Mucosa of rectum (tissue), 2 donors: ENCODE data around the gene FRMD5.

Experiments used
- H3K27ac ChIP-seq, 2 donors: one replicate each; pipeline ENCODE4 v1.7.0; 2013; ENCODE audit warnings: inconsistent platforms in 2 of 2, low read depth in 2 of 2, low read length in 2 of 2
- H3K27me3 ChIP-seq, 2 donors: one replicate each; pipeline ENCODE4 v1.7.0; 2013; ENCODE audit warnings: low read length in 2 of 2; ENCODE audit not compliant: control insufficient read depth in 2 of 2, insufficient read depth in 2 of 2
- H3K36me3 ChIP-seq, 2 donors: one replicate each; pipeline ENCODE4 v1.7.0; 2013; ENCODE audit warnings: low read length in 2 of 2; ENCODE audit not compliant: control insufficient read depth in 2 of 2, insufficient read depth in 2 of 2
- H3K4me1 ChIP-seq, 2 donors: one replicate each; pipeline ENCODE4 v1.7.0; 2013; ENCODE audit warnings: low read length in 2 of 2, mild to moderate bottlenecking in 1 of 2; ENCODE audit not compliant: control insufficient read depth in 2 of 2, insufficient read depth in 2 of 2
- H3K4me3 ChIP-seq, 2 donors: one replicate each; pipeline ENCODE4 v1.7.0; 2013; ENCODE audit warnings: low read length in 2 of 2
- H3K9ac ChIP-seq, 2 donors: one replicate each; pipeline ENCODE4 v1.7.0; 2013; ENCODE audit warnings: low read length in 2 of 2, low read depth in 1 of 2, mild to moderate bottlenecking in 1 of 2
- H3K9me3 ChIP-seq, 2 donors: one replicate each; pipeline ENCODE4 v1.7.0; 2013; ENCODE audit warnings: low read length in 2 of 2; ENCODE audit not compliant: control insufficient read depth in 2 of 2
- donor health status: healthy.
- donor health status: Normal muscosa, but diverticular disease.

FRMD5 gene

DNA sequence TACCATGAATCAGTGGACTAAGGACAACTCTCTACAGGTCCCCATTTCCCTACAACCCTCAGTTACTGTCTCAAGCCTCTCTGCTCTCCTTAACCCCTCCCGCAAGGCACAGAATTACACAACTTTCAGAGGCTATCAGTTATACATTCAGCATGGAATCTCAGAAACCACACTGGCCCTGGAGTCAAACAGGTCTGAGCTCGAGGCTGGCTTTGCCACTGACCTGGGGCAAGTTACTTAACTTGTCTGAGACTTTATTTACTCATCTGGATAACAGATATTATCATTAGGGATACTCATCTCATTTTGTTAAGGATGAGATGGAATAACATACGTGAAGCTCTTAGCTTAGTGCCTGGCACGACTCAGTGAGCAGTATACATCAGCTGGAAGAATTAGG is 273.1 kb downstream of the FRMD5 start:
- Histone ChIP-seq H3K9me3 (no peaks in the 10 kb centered on the region), H3K9ac (no peak overlapping the region), H3K36me3 (no peaks in the 10 kb centered on the region), H3K4me1 (no peaks in the 10 kb centered on the region), H3K27me3 (no peaks in the 10 kb centered on the region), H3K4me3 (no peak overlapping the region), H3K27ac (no peak overlapping the region)

DNA sequence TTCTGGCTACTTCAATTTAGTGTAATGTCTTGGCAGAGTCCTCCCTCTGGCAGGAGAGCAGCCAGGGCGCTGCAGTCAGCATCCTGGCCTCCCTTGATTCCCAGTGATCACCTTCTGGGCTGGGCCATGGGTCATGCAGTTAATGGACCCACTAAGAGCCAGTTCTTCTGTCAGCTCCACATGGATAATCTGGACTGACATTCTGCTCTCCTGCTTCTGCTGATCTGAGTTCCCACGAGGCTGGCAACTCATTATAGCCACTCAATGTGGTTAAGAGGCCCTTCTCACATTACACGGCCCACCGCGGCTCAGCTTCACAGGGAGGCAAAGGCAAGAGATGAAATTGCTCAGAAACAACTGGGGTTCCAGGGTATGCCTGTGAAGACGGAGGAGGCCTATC is 274.3 kb downstream of the FRMD5 start:
- H3K27me3 ChIP-seq, result no peaks in the 10 kb centered on the region
- no peaks in the 10 kb centered on the region for H3K9me3 ChIP-seq
- no peak overlapping the region for H3K27ac ChIP-seq
- no peak overlapping the region for H3K4me3 ChIP-seq
- no peak overlapping the region for H3K9ac ChIP-seq
- H3K36me3 ChIP-seq, result no peaks in the 10 kb centered on the region
- H3K4me1 ChIP-seq, result no peaks in the 10 kb centered on the region

DNA sequence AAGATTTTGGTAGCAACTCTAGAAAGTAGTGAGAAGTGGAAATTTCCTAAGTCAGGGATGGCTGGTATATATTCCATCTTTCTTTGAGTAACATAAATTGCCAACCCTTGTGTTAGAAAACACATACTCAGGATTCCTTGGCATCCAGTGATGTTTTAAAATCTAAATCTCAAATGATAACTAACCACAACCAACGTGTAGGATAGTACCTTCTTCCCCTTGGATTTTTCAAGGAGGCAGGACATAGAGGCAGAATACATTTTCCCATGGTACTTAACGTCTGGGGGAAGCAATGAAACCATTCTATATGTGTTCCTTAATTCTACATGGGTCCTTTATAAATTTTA is 274.8 kb downstream of the FRMD5 start:
- H3K27me3 ChIP-seq, result no peaks in the 10 kb centered on the region
- no peaks in the 10 kb centered on the region for H3K36me3 ChIP-seq
- H3K4me3 ChIP-seq, result no peak overlapping the region
- no peaks in the 10 kb centered on the region for H3K9me3 ChIP-seq
- no peaks in the 10 kb centered on the region for H3K4me1 ChIP-seq
- H3K9ac ChIP-seq, result no peak overlapping the region
- H3K27ac ChIP-seq, result no peak overlapping the region

DNA sequence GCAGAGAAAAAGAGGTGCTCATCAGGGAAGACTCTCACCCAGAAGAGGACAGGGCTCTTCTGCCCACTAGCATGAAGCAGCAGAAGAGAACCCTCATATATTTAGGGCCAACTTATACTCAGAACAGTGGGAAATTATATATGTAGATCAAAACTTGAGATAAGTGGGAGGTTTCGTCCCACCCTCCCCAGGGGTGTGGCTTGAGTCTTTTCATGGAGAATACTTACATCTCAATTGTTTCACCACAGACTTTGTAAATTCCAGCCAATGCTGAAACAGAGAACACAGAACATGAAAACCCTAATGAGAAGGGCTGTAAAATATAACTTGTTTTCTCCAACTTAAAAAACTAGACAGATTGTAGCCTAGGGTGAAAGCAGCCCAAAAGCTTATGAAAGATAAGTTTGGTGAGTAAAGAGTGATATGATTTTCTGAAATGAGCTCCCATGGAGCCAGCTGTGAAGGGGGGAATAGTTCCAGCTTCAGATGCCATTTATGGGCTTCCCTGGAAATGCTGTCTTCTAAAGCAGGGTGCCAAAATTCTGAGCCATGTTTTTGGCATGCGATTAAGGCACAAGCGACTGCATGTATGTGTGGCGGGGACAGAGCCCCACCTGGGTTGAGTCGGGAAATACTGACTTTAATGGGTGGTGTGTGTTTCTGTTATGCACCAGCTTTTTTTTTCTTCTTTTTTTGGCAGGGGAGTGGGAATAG is 275.4 kb downstream of the FRMD5 start:
- Histone ChIP-seq H3K9ac (no peak overlapping the region), H3K4me1 (no peaks in the 10 kb centered on the region), H3K4me3 (no peak overlapping the region), H3K27me3 (no peaks in the 10 kb centered on the region), H3K9me3 (no peaks in the 10 kb centered on the region), H3K27ac (no peak overlapping the region), H3K36me3 (no peaks in the 10 kb centered on the region)

DNA sequence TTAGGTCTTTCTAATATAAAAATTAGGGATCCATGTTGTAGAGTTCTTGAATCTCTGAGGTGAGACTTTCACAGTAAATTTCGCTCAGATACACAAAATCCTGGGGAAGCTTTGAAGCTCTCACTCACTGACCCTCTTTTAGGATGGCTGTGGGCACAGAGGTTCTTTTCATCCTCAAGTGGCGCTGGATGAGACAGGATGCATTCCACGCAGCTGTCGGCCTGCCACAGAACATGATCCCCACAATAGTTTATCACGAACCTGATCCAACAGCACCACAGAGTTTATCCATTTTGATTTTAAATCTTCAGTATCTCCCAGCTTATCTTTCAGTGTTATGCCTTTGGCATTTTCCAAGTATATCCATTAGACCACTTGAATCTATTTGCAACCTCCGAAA is 276.4 kb downstream of the FRMD5 start:
- no peaks in the 10 kb centered on the region for H3K36me3 ChIP-seq
- no peaks in the 10 kb centered on the region for H3K9me3 ChIP-seq
- H3K27ac ChIP-seq, result no peak overlapping the region
- H3K4me3 ChIP-seq, result no peak overlapping the region
- no peak overlapping the region for H3K9ac ChIP-seq
- no peaks in the 10 kb centered on the region for H3K27me3 ChIP-seq
- no peaks in the 10 kb centered on the region for H3K4me1 ChIP-seq

DNA sequence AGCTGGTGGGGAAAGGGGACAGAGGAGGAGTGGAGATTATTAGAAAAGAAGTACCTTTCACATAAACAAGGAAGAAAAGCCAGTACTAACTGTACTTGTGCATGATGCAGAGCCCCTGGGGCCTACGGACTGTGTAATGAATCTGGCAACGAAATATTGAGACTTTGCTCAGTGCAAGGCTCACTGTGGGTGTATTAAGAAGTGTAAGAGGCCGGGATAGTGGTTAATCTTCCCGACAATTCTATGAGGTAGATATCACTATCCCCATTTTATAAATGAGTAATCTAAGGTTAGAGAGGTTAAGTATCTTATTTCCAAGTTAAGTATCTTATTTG is 278.8 kb downstream of the FRMD5 start:
- Histone ChIP-seq H3K27me3 (no peaks in the 10 kb centered on the region), H3K9me3 (no peaks in the 10 kb centered on the region), H3K4me1 (no peaks in the 10 kb centered on the region), H3K9ac (no peak overlapping the region), H3K27ac (no peak overlapping the region), H3K4me3 (no peak overlapping the region), H3K36me3 (no peaks in the 10 kb centered on the region)

DNA sequence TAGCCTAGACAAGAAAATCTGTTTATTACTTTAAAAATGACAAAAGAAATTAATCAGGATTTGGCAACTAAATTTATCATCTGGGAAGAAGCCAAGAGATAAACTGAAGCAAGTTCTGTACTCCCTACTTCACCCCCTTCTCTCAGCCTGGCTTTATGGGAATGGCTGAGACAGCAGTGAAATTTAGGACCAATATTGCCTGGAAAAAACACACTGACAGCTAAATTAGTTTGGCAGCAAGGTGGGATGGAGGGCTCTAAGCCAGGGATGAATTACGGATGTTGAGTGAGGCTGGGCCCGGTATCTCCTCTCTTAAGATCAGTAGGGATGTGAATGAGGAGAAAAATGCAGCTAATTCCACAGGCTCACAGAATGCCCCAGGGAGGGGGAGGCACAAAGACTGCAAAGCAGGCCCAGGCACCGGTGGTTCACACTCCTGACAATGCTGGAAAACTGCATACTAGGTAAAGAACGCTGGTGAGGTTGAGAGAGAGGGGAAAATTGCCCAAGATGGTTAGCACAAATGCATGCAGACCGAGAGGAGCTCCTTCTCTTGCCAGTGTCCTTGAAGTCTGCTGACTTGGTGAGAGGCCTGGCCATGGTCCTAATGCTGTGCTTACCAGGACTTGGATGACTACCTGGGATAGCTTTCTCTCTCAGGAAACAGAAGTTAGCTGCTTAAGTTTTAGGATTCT is 279.3 kb downstream of the FRMD5 start:
- Histone ChIP-seq H3K9ac (no peak overlapping the region), H3K4me1 (no peaks in the 10 kb centered on the region), H3K27ac (no peak overlapping the region), H3K9me3 (no peaks in the 10 kb centered on the region), H3K4me3 (no peak overlapping the region), H3K36me3 (no peaks in the 10 kb centered on the region), H3K27me3 (no peaks in the 10 kb centered on the region)

DNA sequence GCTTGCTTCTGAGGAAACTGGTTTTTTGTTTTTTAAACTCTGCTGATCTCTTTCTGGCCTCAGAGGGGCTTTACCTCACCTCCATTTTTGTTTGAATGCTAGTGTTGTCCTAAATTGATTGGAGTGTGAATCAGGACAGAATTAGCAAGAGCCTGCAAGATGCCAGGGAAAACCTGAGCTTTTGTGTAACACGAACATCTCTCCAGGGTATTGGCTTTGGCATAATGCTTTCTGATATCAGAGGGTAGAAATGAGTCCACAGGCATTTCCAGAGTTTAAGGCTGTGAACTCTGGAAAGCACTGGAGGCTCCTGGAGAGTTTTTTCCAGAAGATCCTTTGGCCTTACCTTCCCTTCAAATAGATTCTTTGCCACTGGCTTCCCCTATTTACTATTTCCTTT is 281.1 kb downstream of the FRMD5 start:
- Histone ChIP-seq H3K4me1 (no peaks in the 10 kb centered on the region), H3K9me3 (no peaks in the 10 kb centered on the region), H3K36me3 (no peaks in the 10 kb centered on the region), H3K27ac (no peak overlapping the region), H3K27me3 (no peaks in the 10 kb centered on the region), H3K9ac (no peak overlapping the region), H3K4me3 (no peak overlapping the region)

DNA sequence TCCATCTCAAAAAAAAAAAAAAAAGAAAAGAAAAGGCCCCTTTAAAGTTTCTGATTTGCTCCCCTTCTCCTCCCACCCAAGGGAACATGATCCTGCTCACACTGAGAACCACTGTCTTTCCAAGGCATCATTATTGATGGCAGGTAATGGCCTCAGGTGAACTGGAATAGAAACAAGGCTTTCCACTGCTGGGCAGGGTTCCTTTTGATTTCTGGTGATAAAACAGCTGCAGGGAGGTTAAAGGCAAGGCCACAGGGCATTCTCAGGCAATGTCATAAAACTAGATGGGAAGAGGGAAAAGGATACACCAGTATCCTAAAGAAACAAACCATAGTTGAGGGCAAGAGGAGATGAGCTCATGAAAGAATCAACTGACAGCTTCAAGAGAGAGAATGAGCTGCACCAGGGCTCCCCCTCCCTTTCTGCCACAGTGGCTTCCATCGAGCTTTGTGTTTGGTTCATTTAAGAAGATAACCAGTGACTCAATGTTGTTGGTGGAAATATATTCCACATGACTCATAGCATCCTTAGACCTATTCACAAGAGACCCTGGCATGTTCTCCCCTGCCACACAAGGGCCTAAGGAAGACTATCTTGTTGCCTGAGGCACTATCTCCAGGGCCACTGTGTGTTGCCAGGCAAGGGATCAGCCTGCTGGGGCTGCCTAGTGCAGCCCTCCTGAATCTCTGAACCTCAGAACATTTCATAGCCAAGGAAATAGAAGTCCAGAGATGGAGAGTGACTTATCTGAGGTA is 281.9 kb downstream of the FRMD5 start:
- Histone ChIP-seq H3K9me3 (no peaks in the 10 kb centered on the region), H3K9ac (no peak overlapping the region), H3K4me3 (no peak overlapping the region), H3K36me3 (no peaks in the 10 kb centered on the region), H3K4me1 (no peaks in the 10 kb centered on the region), H3K27ac (no peak overlapping the region), H3K27me3 (no peaks in the 10 kb centered on the region)

DNA sequence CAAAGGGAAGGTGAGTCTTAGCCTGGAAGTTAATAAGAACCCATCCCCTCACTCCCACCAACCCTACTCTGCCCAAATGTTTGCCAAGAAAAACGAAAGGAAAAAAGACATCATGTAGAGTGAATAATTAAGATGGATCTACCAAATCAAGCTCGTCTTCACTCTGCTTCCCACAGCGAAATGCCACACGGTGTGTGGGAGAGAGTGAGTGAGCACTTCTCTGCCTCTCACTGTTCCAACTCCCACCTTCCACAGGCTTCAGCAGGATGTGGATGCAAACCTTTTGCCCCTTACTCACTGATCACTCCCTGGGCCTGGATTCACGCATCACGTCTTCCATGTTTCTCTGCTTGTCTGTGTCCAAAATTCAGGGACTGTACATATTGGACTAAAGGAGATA is 282.9 kb downstream of the FRMD5 start:
- Histone ChIP-seq H3K9me3 (no peaks in the 10 kb centered on the region), H3K27ac (no peak overlapping the region), H3K4me1 (no peaks in the 10 kb centered on the region), H3K9ac (no peak overlapping the region), H3K27me3 (no peaks in the 10 kb centered on the region), H3K4me3 (no peak overlapping the region), H3K36me3 (no peaks in the 10 kb centered on the region)
